Activated naive CD4-positive, alpha-beta T cell treated with anti-CD3 and anti-CD28 coated beads, Interleukin-2, amount 50 U/mL, for 16 hours (primary cell): ENCODE data around the gene TXNDC5.
"Not testable (repeated sequence)": the region's sequence is repeated elsewhere in the genome, so short reads cannot be mapped to it uniquely, and the experiment has no call there.

Source experiments
- DNase-seq: peaks from one replicate; pipeline ENCODE4 v3.0.0-alpha.2; 2020

TXNDC5 gene

GRCh38 chr6:7894262-7895124 lies 16.1 kb downstream of the TXNDC5 start:
- no peak for DNase-seq

GRCh38 chr6:7893342-7893741 lies 17.2 kb downstream of the TXNDC5 start:
- no peak for DNase-seq

GRCh38 chr6:7892367-7892766 lies 18.2 kb downstream of the TXNDC5 start:
- not testable (repeated sequence) for DNase-seq

- DNase-seq, result no peak
These were observed 19.3 kb downstream of the TXNDC5 start for GRCh38 chr6:7891078-7891872.

GRCh38 chr6:7888587-7889357 lies 21.8 kb downstream of the TXNDC5 start:
- no peak for DNase-seq

- no peak for DNase-seq
These were observed 23.2 kb downstream of the TXNDC5 start for GRCh38 chr6:7887278-7887991.

- no peak for DNase-seq
These were observed 24.5 kb downstream of the TXNDC5 start for GRCh38 chr6:7886132-7886531.

GRCh38 chr6:7883381-7883780 lies 27.2 kb downstream of the TXNDC5 start:
- no peak for DNase-seq

GRCh38 chr6:7882505-7883257 lies 27.9 kb downstream of the TXNDC5 start:
- no peak for DNase-seq

- no peak for DNase-seq
These were observed 28.7 kb downstream of the TXNDC5 start for GRCh38 chr6:7881765-7882500.

GRCh38 chr6:7880718-7881107 lies 29.9 kb downstream of the TXNDC5 start:
- no peak for DNase-seq

- DNase-seq, result no peak
These were observed 30.4 kb downstream of the TXNDC5 start for GRCh38 chr6:7879980-7880717.

GRCh38 chr6:7879579-7879978 lies 31.0 kb downstream of the TXNDC5 start:
- DNase-seq, result no peak

GRCh38 chr6:7879043-7879442 lies 31.5 kb downstream of the TXNDC5 start:
- DNase-seq, result no peak

GRCh38 chr6:7878401-7878964 lies 32.1 kb downstream of the TXNDC5 start:
- DNase-seq, result no peak

- no peak for DNase-seq
These were observed 41.7 kb downstream of the TXNDC5 start for GRCh38 chr6:7868926-7869325.

- DNase-seq, result no peak
These were observed 44.1 kb downstream of the TXNDC5 start for GRCh38 chr6:7866526-7866925.

GRCh38 chr6:7865781-7866180 lies 44.8 kb downstream of the TXNDC5 start:
- DNase-seq, result no peak

- DNase-seq, result no peak
These were observed 51.0 kb downstream of the TXNDC5 start for GRCh38 chr6:7859591-7859990.

GRCh38 chr6:7851780-7852179 lies 58.8 kb downstream of the TXNDC5 start:
- no peak for DNase-seq
